Liver (tissue), 9 donors: ENCODE data around the gene ZC3H18. TPM values are rescaled to one million over a fixed set of nuclear protein-coding genes. Genes with fewer than 3 reads are reported as not detected.

Experiments
- DNase-seq: peaks from one replicate; pipeline ENCODE4 v3.0.0-alpha.2; 2017; ENCODE audit warnings: low spot score
- H3K27ac ChIP-seq, 2 donors: one replicate each; pipeline ENCODE4 v1.7.0; 2013; ENCODE audit warnings: inconsistent platforms in 2 of 2, low read length in 2 of 2, control low read depth in 1 of 2, low read depth in 1 of 2, mild to moderate bottlenecking in 1 of 2
- H3K27me3 ChIP-seq, 4 donors: one replicate each; pipeline versions ENCODE4 v1.6.1 to v1.7.0; 2013; ENCODE audit warnings: low read length in 3 of 4, inconsistent platforms in 1 of 4, mild to moderate bottlenecking in 1 of 4, moderate library complexity in 1 of 4; ENCODE audit not compliant: control insufficient read depth in 4 of 4, insufficient read depth in 4 of 4
- H3K36me3 ChIP-seq, 4 donors: one replicate each; pipeline versions ENCODE4 v1.6.1 to v1.7.0; 2013; ENCODE audit warnings: low read length in 3 of 4, mild to moderate bottlenecking in 3 of 4, low read depth in 1 of 4, moderate library complexity in 1 of 4; ENCODE audit not compliant: control insufficient read depth in 4 of 4, insufficient read depth in 3 of 4
- H3K4me1 ChIP-seq, 4 donors: one replicate each; pipeline versions ENCODE4 v1.6.1 to v1.7.0; 2013; ENCODE audit warnings: low read length in 3 of 4, mild to moderate bottlenecking in 3 of 4, moderate library complexity in 1 of 4; ENCODE audit not compliant: control insufficient read depth in 4 of 4, insufficient read depth in 4 of 4
- H3K4me3 ChIP-seq, 3 donors: one replicate each; pipeline versions ENCODE4 v1.6.1 to v1.7.0; 2013; ENCODE audit warnings: low read length in 3 of 3, control low read depth in 1 of 3, low read depth in 1 of 3, mild to moderate bottlenecking in 1 of 3
- H3K9ac ChIP-seq, 2 donors: one replicate each; pipeline ENCODE4 v1.7.0; 2013; ENCODE audit warnings: low read length in 2 of 2, mild to moderate bottlenecking in 2 of 2, moderate library complexity in 2 of 2, control low read depth in 1 of 2, low read depth in 1 of 2
- H3K9me3 ChIP-seq, 4 donors: one replicate each; pipeline versions ENCODE4 v1.6.1 to v1.7.0; 2013; ENCODE audit warnings: low read length in 3 of 4; ENCODE audit not compliant: control insufficient read depth in 4 of 4
- ATF3 ChIP-seq: IDR thresholded peaks from 2 replicates; pipeline ENCODE4 v1.6.1; 2016; ENCODE audit warnings: antibody characterized with exemption
- CTCF ChIP-seq: fragments of 150-350 bp; IDR thresholded peaks from 2 replicates; pipeline ENCODE4 v1.5.1; 2017; ENCODE audit warnings: improper control_type of control experiment, low read depth, low read length; ENCODE audit not compliant: missing input control
- EGR1 ChIP-seq, 2 donors: IDR thresholded peaks; 2 replicates each; pipeline ENCODE4 v1.6.1; 2016 to 2018; ENCODE audit warnings: antibody characterized with exemption in 2 of 2, low read depth in 2 of 2
- FOXA1 ChIP-seq: IDR thresholded peaks from 2 replicates; pipeline ENCODE4 v1.6.1; 2016; ENCODE audit warnings: antibody characterized with exemption
- FOXA2 ChIP-seq: IDR thresholded peaks from 2 replicates; pipeline ENCODE4 v1.6.1; 2016; ENCODE audit warnings: antibody characterized with exemption
- GABPA ChIP-seq, 2 donors: IDR thresholded peaks in 1 of 2; conservative IDR thresholded peaks in 1 of 2; 2 replicates each; pipeline ENCODE4 v1.6.1; 2016; ENCODE audit warnings: antibody characterized with exemption in 2 of 2, mild to moderate bottlenecking in 1 of 2, moderate library complexity in 1 of 2
- HNF4A ChIP-seq, 2 donors: conservative IDR thresholded peaks; 2 replicates each; pipeline ENCODE4 v1.6.1; 2016; ENCODE audit warnings: antibody characterized with exemption in 2 of 2, mild to moderate bottlenecking in 2 of 2
- HNF4G ChIP-seq: IDR thresholded peaks from 2 replicates; pipeline ENCODE4 v1.6.1; 2016; ENCODE audit warnings: antibody characterized with exemption
- JUND ChIP-seq, 2 donors: IDR thresholded peaks; 2 replicates each; pipeline ENCODE4 v1.6.1; 2016; ENCODE audit warnings: antibody characterized with exemption in 2 of 2
- MAX ChIP-seq: IDR thresholded peaks from 2 replicates; pipeline ENCODE4 v1.6.1; 2016; ENCODE audit warnings: antibody characterized with exemption
- NR2F2 ChIP-seq: IDR thresholded peaks from 2 replicates; pipeline ENCODE4 v1.6.1; 2016; ENCODE audit warnings: antibody characterized with exemption
- RAD21 ChIP-seq, 2 donors: IDR thresholded peaks; 2 replicates each; pipeline ENCODE4 v1.6.1; 2016; ENCODE audit warnings: antibody characterized with exemption in 2 of 2, mild to moderate bottlenecking in 2 of 2
- REST ChIP-seq: IDR thresholded peaks from 2 replicates; pipeline ENCODE4 v1.6.1; 2016; ENCODE audit warnings: antibody characterized with exemption, mild to moderate bottlenecking
- RXRA ChIP-seq, 2 donors: IDR thresholded peaks; 2 replicates each; pipeline ENCODE4 v1.6.1; 2017 to 2018; ENCODE audit warnings: antibody characterized with exemption in 2 of 2, mild to moderate bottlenecking in 1 of 2
- SP1 ChIP-seq: IDR thresholded peaks from 2 replicates; pipeline ENCODE4 v1.6.1; 2018; ENCODE audit warnings: antibody characterized with exemption, mild to moderate bottlenecking
- TAF1 ChIP-seq: conservative IDR thresholded peaks from 2 replicates; pipeline ENCODE4 v1.6.1; 2016; ENCODE audit warnings: antibody characterized with exemption, mild to moderate bottlenecking
- YY1 ChIP-seq: IDR thresholded peaks from 2 replicates; pipeline ENCODE4 v1.6.1; 2016; ENCODE audit warnings: antibody characterized with exemption, mild to moderate bottlenecking
- ZBTB33 ChIP-seq: IDR thresholded peaks from 2 replicates; pipeline ENCODE4 v1.6.1; 2016; ENCODE audit warnings: antibody characterized with exemption
- WGBS: extraction: QIAGEN DNeasy Blood & Tissue Kit; methylation state at CpG from one replicate; pipeline ENCODE4 v1.1.7; 2013; 5-methylcytosine and 5-hydroxymethylcytosine counted together
- polyA plus RNA-seq, 2 donors: library from polyadenylated mRNA; stranded (reverse) in 1 of 2; unstranded in 1 of 2; fragments of 200-250 nt in 1 of 2; fragments of >200 nt in 1 of 2; fragmentation: Nextera tagmentation in 1 of 2; extraction: Ambion mirVana in 1 of 2; gene quantifications; one replicate each; pipeline versions ENCODE4 v1.2.1 to v1.2.3, GENCODE V29; 2013 to 2015
- total RNA-seq, 2 donors: library from RNA; depleted of rRNA; stranded (reverse); fragments of >200 nt; gene quantifications; one replicate each; pipeline ENCODE4 v1.2.3, GENCODE V29; 2014
- donor health status: healthy.
- donor health status: healthy.
- donor health status: healthy.
- donor health status: healthy.
- donor health status: healthy.

ZC3H18 gene
- total and polyA plus RNA-seq, 4 donors: 10.2 to 10.9 (median 10.5) TPM

- Histone ChIP-seq H3K9ac (no peak overlapping the region), H3K36me3 (peaks cover 0 to 32% (median 15%) of the 10 kb centered on the region in 4 donors), H3K27me3 (no peaks in the 10 kb centered on the region), H3K27ac (no peak overlapping the region), H3K4me3 (no peak overlapping the region), H3K9me3 (no peaks in the 10 kb centered on the region), H3K4me1 (peaks cover 0 to 10% (median 0%) of the 10 kb centered on the region in 4 donors)
- DNase-seq: peak; percentile 59
- TF ChIP-seq GABPA (IDR thresholded peaks at IDR 0.05 in 1 of 2, conservative IDR thresholded peaks at IDR 0.05 in 1 of 2) (no peak), NR2F2 (no peak), YY1 (no peak), ATF3 (no peak), EGR1 (IDR thresholded peaks at IDR 0.05; ENCODE audit: low read depth in 2 of 2) (no peak), MAX (no peak), FOXA1 (no peak)
- WGBS: 90% methylated on average over 11 of the region's 11 CpGs
Measured at GRCh38 chr16:88530858-88531203, 39.4 kb upstream of the ZC3H18 start.

GRCh38 chr16:88531346-88531745, 38.9 kb upstream of the ZC3H18 start:
- no peak for TF ChIP-seq REST
- TF ChIP-seq HNF4A (conservative IDR thresholded peaks at IDR 0.05): no peak
- no peak for TF ChIP-seq RAD21 (IDR thresholded peaks at IDR 0.05)
- no peak for TF ChIP-seq HNF4G
- TF ChIP-seq ZBTB33: no peak
- TF ChIP-seq EGR1 (IDR thresholded peaks at IDR 0.05; ENCODE audit: low read depth in 2 of 2): no peak
- no peak for TF ChIP-seq TAF1
- no peak for TF ChIP-seq MAX
- no peak for TF ChIP-seq NR2F2
- no peak for TF ChIP-seq JUND (IDR thresholded peaks at IDR 0.05)
- no peak for TF ChIP-seq FOXA2
- no peak for TF ChIP-seq ATF3
- no peak for TF ChIP-seq RXRA (IDR thresholded peaks at IDR 0.05)
- TF ChIP-seq GABPA (IDR thresholded peaks at IDR 0.05 in 1 of 2, conservative IDR thresholded peaks at IDR 0.05 in 1 of 2): no peak
- TF ChIP-seq YY1: no peak
- no peak for TF ChIP-seq FOXA1
- TF ChIP-seq CTCF: no peak
- TF ChIP-seq SP1: no peak
- H3K4me3 ChIP-seq: no peak overlapping the region
- no peak for DNase-seq
- H3K9ac ChIP-seq: no peak overlapping the region
- H3K4me1 ChIP-seq: peaks cover 0 to 7% (median 0%) of the 10 kb centered on the region in 4 donors
- no peaks in the 10 kb centered on the region for H3K27me3 ChIP-seq
- 90% methylated on average over 12 of the region's 12 CpGs for WGBS
- no peak overlapping the region for H3K27ac ChIP-seq
- H3K36me3 ChIP-seq: peaks cover 0 to 32% (median 15%) of the 10 kb centered on the region in 4 donors
- H3K9me3 ChIP-seq: no peaks in the 10 kb centered on the region
